ENCODE results near the gene THRB. TPM values are rescaled to one million over a fixed set of nuclear protein-coding genes. Genes with fewer than 3 reads are reported as not detected.

THRB gene
- total RNA-seq, 6 experiments from 2014 or later: 14.5 to 29.5 (median 17.3) TPM

- ATAC-seq (no peak), DNase-seq (no peak)
- intact Hi-C loops (cut with DNase I): loop anchor here in 1 of 2 donors (10.0 kb wide), 1 partner anchor 130 kb away; the partner anchor contains the start of gene THRB
- H3K4me1 ChIP-seq: peaks cover 0 to 54% (median 13%) of the 10 kb centered on the region in 4 donors
- H3K36me3 ChIP-seq: no peaks in the 10 kb centered on the region
- H3K9me3 ChIP-seq: no peaks in the 10 kb centered on the region
- TF ChIP-seq CTCF (IDR thresholded peaks at IDR 0.05) (no peak), POLR2A (IDR thresholded peaks at IDR 0.05) (no peak)
- WGBS (ENCODE audit: insufficient coverage, low coverage, low lambda C conversion rate, missing lambda C conversion rate): 37% methylated on average over 1 of the region's 1 CpG
- no peaks in the 10 kb centered on the region for H3K27me3 ChIP-seq
- H3K27ac ChIP-seq: peak overlapping the region; percentile 14 to 74 (median 46)
- H3K4me3 ChIP-seq: no peak overlapping the region
Measured at GRCh38 chr3:24364359-24364758, 130.3 kb downstream of the THRB start.

- peak overlapping the region; percentile 14 to 74 (median 46) for H3K27ac ChIP-seq
- ATAC-seq (peak; percentile 81 to 85 (median 82)), DNase-seq (peak in 1 of 3 donors; percentile 72)
- intact Hi-C loops (cut with DNase I): loop anchor here in 1 of 2 donors (10.0 kb wide), 1 partner anchor 132 kb away; the partner anchor contains the start of gene THRB
- no peaks in the 10 kb centered on the region for H3K27me3 ChIP-seq
- no peaks in the 10 kb centered on the region for H3K9me3 ChIP-seq
- no peak for TF ChIP-seq CTCF (IDR thresholded peaks at IDR 0.05)
- peak; percentile 25 for TF ChIP-seq POLR2A (IDR thresholded peaks at IDR 0.05)
- 13% methylated on average over 1 of the region's 1 CpG for WGBS (ENCODE audit: insufficient coverage, low coverage, low lambda C conversion rate, missing lambda C conversion rate)
- H3K4me3 ChIP-seq: no peak overlapping the region
- no peaks in the 10 kb centered on the region for H3K36me3 ChIP-seq
- H3K4me1 ChIP-seq: peaks cover 0 to 54% (median 13%) of the 10 kb centered on the region in 4 donors
Measured at GRCh38 chr3:24363242-24363641, 131.4 kb downstream of the THRB start.

- intact Hi-C loops (cut with DNase I): loop anchor here in 1 of 2 donors (10.0 kb wide), 1 partner anchor 133 kb away; the partner anchor contains the start of gene THRB
- TF ChIP-seq CTCF (IDR thresholded peaks at IDR 0.05) (no peak), POLR2A (IDR thresholded peaks at IDR 0.05) (no peak)
- DNase-seq (no peak), ATAC-seq (no peak)
- no peak overlapping the region for H3K27ac ChIP-seq
- no peaks in the 10 kb centered on the region for H3K36me3 ChIP-seq
- 100% methylated on average over 2 of the region's 2 CpGs for WGBS (ENCODE audit: insufficient coverage, low coverage, low lambda C conversion rate, missing lambda C conversion rate)
- H3K9me3 ChIP-seq: no peaks in the 10 kb centered on the region
- H3K4me3 ChIP-seq: no peak overlapping the region
- H3K4me1 ChIP-seq: peaks cover 0 to 43% (median 13%) of the 10 kb centered on the region in 4 donors
- H3K27me3 ChIP-seq: no peaks in the 10 kb centered on the region
Measured at GRCh38 chr3:24361623-24362022, 133.0 kb downstream of the THRB start.

- intact Hi-C loops (cut with DNase I): loop anchor here in 1 of 2 donors (10.0 kb wide), 1 partner anchor 134 kb away; the partner anchor contains the start of gene THRB
- H3K36me3 ChIP-seq: no peaks in the 10 kb centered on the region
- no peak overlapping the region for H3K4me3 ChIP-seq
- H3K27me3 ChIP-seq: no peaks in the 10 kb centered on the region
- no peak for DNase-seq
- peaks cover 0 to 43% (median 13%) of the 10 kb centered on the region in 4 donors for H3K4me1 ChIP-seq
- TF ChIP-seq CTCF (IDR thresholded peaks at IDR 0.05) (no peak), POLR2A (IDR thresholded peaks at IDR 0.05) (no peak)
- no peak for ATAC-seq
- H3K27ac ChIP-seq: no peak overlapping the region
- no peaks in the 10 kb centered on the region for H3K9me3 ChIP-seq
Measured at GRCh38 chr3:24360957-24361356, 133.7 kb downstream of the THRB start.
